K562 (cell line): ENCODE data around the gene IGLON5. TPM values are rescaled to one million over a fixed set of nuclear protein-coding genes. Genes with fewer than 3 reads are reported as not detected.

Experiments
- ARNT ChIP-seq, 2 experiments: fragments of 450-650 bp; IDR thresholded peaks; 2 replicates each; pipeline ENCODE4 v1.6.1; 2016; ENCODE audit warnings: mild to moderate bottlenecking in 1 of 2
- CREB1 ChIP-seq, 2 experiments: sonication (generic) in 1 of 2; formaldehyde crosslinking in 1 of 2; IDR thresholded peaks; 2 replicates each; pipeline versions ENCODE4 v1.6.1 to v1.8.0; 2012 to 2022; ENCODE audit warnings: inconsistent platforms in 1 of 2, mild to moderate bottlenecking in 1 of 2, missing genetic modification reagents in 1 of 2, moderate library complexity in 1 of 2
- GABPB1 ChIP-seq: sonication (generic); formaldehyde crosslinking; IDR thresholded peaks from 2 replicates; pipeline ENCODE4 v1.8.0; 2022; ENCODE audit warnings: mild to moderate bottlenecking, missing genetic modification reagents
- RBBP5 ChIP-seq: fragments of 200-600 bp; sonication (generic); IDR thresholded peaks from 2 replicates; pipeline ENCODE4 v1.6.1; 2012; ENCODE audit warnings: borderline replicate concordance, mild to moderate bottlenecking, low read length, control low read depth, inconsistent platforms; ENCODE audit not compliant: insufficient read depth, poor library complexity, severe bottlenecking
- SMC3 ChIP-seq: conservative IDR thresholded peaks from 2 replicates; pipeline ENCODE4 v1.6.1; 2011; ENCODE audit warnings: low read depth, low read length, improper control_type of control experiment; ENCODE audit not compliant: insufficient read depth
- STAT5A ChIP-seq: IDR thresholded peaks from 2 replicates; pipeline ENCODE4 v1.6.1; 2012; ENCODE audit warnings: low read length, inconsistent platforms, borderline replicate concordance
- TBP ChIP-seq: optimal IDR thresholded peaks from 2 replicates; pipeline ENCODE3; 2011; ENCODE audit warnings: low read depth, low read length, improper control_type of control experiment
- ZBTB1 ChIP-seq: sonication (generic); formaldehyde crosslinking; IDR thresholded peaks from 2 replicates; pipeline ENCODE4 v1.8.1; 2023; ENCODE audit warnings: missing genetic modification reagents, low read depth, mild to moderate bottlenecking, borderline replicate concordance
- ZFX ChIP-seq: sonication (generic); formaldehyde crosslinking; IDR thresholded peaks from 2 replicates; pipeline ENCODE4 v1.8.0; 2022; ENCODE audit warnings: mild to moderate bottlenecking, missing genetic modification reagents, moderate library complexity
- ZNF174 ChIP-seq: fragments of 250-450 bp; sonication (Bioruptor Pico); IDR thresholded peaks from 2 replicates; pipeline ENCODE4 v1.4.0; 2020; ENCODE audit warnings: mild to moderate bottlenecking
- polyA plus RNA-seq, 8 experiments: library from polyadenylated mRNA; depleted of rRNA in 4 of 8; stranded (reverse) in 5 of 8; unstranded in 3 of 8; fragments of >200 nt; fragmentation: Nextera tagmentation in 2 of 8; fragmentation: Illumina TruSeq in 1 of 8; extraction: Ambion mirVana in 2 of 8; extraction: Trizol in 1 of 8; gene quantifications; 2 replicates each; pipeline versions ENCODE4 v1.2.1 to v1.2.3, GENCODE V29; 2011 to 2014; ENCODE audit warnings: inconsistent platforms in 1 of 8, missing spikeins in 1 of 8
- total RNA-seq, 7 experiments: library from RNA; depleted of rRNA in 6 of 7; stranded (reverse); fragments of >200 nt in 6 of 7; fragmentation: Illumina TruSeq in 2 of 7; extraction: Trizol in 2 of 7; gene quantifications; 2 replicates each; pipeline versions ENCODE4 v1.2.1 to v1.2.3, GENCODE V29; 2011 to 2021; ENCODE audit warnings: low replicate concordance in 1 of 7
- TF ChIP-seq, protein P1 (sequence below): fragments of 450-650 bp; formaldehyde crosslinking; IDR thresholded peaks from 2 replicates; pipeline ENCODE4 v1.4.0; 2020; ENCODE audit warnings: mild to moderate bottlenecking, moderate library complexity
- TF ChIP-seq, protein P2 (sequence below): fragments of 450-650 bp; IDR thresholded peaks from 2 replicates; pipeline ENCODE4 v1.6.1; 2017; ENCODE audit warnings: antibody characterized with exemption, mild to moderate bottlenecking
- TF ChIP-seq, protein P3 (sequence below): fragments of 250-450 bp; sonication (Bioruptor Pico); IDR thresholded peaks from 2 replicates; pipeline ENCODE4 v1.8.0; 2021; ENCODE audit warnings: borderline replicate concordance, mild to moderate bottlenecking, moderate library complexity; ENCODE audit not compliant: poor library complexity, severe bottlenecking
- TF ChIP-seq, protein P4 (sequence below), 2 experiments: IDR thresholded peaks in 1 of 2; conservative IDR thresholded peaks in 1 of 2; 2 replicates each; pipeline ENCODE4 v1.6.1; 2016; ENCODE audit warnings: low read depth in 2 of 2, mild to moderate bottlenecking in 1 of 2, missing compliant biosample characterization in 1 of 2, missing genetic modification characterization in 1 of 2, moderate library complexity in 1 of 2

IGLON5 gene
- total and polyA plus RNA-seq, 9 of the 15 experiments (the other 6 are each of a cell fraction or from before 2014, with no cell fraction given): 0.03 to 0.22 (median 0.14) TPM; not detected in 2

DNA sequence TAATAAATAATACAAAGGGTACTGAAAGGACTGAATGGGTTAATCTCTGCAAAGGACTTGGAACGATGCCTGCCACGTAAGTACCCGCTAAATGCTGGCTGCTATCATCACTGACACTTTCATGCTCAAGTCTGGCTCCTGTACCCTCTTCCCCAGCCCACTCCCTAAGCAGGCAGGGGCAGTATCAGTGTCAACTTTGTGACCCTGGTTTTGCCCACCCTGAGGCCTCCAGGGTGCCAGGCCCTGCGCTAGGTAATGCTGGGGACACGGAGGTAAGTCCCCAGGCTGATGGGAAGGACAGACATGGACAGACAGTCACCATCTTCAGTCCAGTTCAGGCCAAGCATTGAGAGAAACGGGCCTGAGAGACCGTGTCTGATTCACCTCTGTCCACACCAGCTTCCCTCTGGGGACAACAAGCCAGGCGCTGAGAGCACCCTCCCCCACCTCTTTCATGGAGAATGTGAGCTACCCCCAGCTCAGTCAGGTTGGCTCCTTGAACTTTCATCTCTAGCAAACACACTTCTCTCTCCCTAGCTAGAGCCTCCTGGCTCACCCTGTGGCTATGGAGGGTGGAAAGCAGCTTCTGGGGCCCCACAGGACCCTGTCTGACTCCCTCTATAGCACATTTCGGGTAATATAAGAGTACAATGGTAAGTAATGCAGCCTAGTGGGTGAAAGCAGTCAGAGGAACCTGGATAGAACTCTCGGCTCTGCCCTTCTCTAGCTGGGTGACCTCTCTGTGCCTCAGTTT, 53.9 kb downstream of the IGLON5 start (continued):
- TF ChIP-seq, protein P1, sequence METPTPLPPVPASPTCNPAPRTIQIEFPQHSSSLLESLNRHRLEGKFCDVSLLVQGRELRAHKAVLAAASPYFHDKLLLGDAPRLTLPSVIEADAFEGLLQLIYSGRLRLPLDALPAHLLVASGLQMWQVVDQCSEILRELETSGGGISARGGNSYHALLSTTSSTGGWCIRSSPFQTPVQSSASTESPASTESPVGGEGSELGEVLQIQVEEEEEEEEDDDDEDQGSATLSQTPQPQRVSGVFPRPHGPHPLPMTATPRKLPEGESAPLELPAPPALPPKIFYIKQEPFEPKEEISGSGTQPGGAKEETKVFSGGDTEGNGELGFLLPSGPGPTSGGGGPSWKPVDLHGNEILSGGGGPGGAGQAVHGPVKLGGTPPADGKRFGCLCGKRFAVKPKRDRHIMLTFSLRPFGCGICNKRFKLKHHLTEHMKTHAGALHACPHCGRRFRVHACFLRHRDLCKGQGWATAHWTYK: no peak
- TF ChIP-seq GABPB1: peak; percentile 7
- TF ChIP-seq CREB1 (IDR thresholded peaks at IDR 0.05): no peak
- TF ChIP-seq CREB1 (CRISPR knock-in tag; IDR thresholded peaks at IDR 0.05): no peak
- TF ChIP-seq ZFX: 0 out of 2 replicates have a peak, but pooled peaks have one; percentile 8
- 0 out of 2 replicates have a peak, but pooled peaks have one; percentile 7 for TF ChIP-seq SMC3
- TF ChIP-seq ZNF174 (CRISPR knock-in tag): no peak
- TF ChIP-seq TBP: peak; percentile 5
- TF ChIP-seq ARNT (IDR thresholded peaks at IDR 0.05): no peak
- TF ChIP-seq RBBP5: peak; percentile 17
- 0 out of 2 replicates have a peak, but pooled peaks have one; percentile 4 for TF ChIP-seq ZBTB1
- TF ChIP-seq, protein P2, sequence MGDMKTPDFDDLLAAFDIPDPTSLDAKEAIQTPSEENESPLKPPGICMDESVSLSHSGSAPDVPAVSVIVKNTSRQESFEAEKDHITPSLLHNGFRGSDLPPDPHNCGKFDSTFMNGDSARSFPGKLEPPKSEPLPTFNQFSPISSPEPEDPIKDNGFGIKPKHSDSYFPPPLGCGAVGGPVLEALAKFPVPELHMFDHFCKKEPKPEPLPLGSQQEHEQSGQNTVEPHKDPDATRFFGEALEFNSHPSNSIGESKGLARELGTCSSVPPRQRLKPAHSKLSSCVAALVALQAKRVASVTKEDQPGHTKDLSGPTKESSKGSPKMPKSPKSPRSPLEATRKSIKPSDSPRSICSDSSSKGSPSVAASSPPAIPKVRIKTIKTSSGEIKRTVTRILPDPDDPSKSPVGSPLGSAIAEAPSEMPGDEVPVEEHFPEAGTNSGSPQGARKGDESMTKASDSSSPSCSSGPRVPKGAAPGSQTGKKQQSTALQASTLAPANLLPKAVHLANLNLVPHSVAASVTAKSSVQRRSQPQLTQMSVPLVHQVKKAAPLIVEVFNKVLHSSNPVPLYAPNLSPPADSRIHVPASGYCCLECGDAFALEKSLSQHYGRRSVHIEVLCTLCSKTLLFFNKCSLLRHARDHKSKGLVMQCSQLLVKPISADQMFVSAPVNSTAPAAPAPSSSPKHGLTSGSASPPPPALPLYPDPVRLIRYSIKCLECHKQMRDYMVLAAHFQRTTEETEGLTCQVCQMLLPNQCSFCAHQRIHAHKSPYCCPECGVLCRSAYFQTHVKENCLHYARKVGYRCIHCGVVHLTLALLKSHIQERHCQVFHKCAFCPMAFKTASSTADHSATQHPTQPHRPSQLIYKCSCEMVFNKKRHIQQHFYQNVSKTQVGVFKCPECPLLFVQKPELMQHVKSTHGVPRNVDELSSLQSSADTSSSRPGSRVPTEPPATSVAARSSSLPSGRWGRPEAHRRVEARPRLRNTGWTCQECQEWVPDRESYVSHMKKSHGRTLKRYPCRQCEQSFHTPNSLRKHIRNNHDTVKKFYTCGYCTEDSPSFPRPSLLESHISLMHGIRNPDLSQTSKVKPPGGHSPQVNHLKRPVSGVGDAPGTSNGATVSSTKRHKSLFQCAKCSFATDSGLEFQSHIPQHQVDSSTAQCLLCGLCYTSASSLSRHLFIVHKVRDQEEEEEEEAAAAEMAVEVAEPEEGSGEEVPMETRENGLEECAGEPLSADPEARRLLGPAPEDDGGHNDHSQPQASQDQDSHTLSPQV: 0 out of 2 replicates have a peak, but pooled peaks have one; percentile 57
- TF ChIP-seq, protein P3, sequence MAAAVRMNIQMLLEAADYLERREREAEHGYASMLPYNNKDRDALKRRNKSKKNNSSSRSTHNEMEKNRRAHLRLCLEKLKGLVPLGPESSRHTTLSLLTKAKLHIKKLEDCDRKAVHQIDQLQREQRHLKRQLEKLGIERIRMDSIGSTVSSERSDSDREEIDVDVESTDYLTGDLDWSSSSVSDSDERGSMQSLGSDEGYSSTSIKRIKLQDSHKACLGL (CRISPR knock-in tag): no peak
- no peak for TF ChIP-seq STAT5A
- TF ChIP-seq, protein P4, sequence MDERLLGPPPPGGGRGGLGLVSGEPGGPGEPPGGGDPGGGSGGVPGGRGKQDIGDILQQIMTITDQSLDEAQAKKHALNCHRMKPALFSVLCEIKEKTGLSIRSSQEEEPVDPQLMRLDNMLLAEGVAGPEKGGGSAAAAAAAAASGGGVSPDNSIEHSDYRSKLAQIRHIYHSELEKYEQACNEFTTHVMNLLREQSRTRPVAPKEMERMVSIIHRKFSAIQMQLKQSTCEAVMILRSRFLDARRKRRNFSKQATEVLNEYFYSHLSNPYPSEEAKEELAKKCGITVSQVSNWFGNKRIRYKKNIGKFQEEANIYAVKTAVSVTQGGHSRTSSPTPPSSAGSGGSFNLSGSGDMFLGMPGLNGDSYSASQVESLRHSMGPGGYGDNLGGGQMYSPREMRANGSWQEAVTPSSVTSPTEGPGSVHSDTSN (CRISPR knock-in tag; IDR thresholded peaks at IDR 0.05; ENCODE audit: low read depth): no peak
- TF ChIP-seq, protein P4 (tag; conservative IDR thresholded peaks at IDR 0.05; ENCODE audit: low read depth): no peak
- TF ChIP-seq, all 486 proteins: peak for 25
